Parathyroid adenoma (tissue), 2 donors: ENCODE data around the gene MTA2.

Experiments
- H2AFZ ChIP-seq: fragments of 300-600 bp; sonication (generic); one replicate; pipeline ENCODE4 v1.7.0; 2017; ENCODE audit warnings: antibody characterized with exemption, mild to moderate bottlenecking
- H3K27ac ChIP-seq: fragments of 300-600 bp; sonication (generic); one replicate; pipeline ENCODE4 v1.7.0; 2017
- H3K27me3 ChIP-seq: fragments of 300-600 bp; sonication (generic); one replicate; pipeline ENCODE4 v1.7.0; 2017; ENCODE audit warnings: low read length; ENCODE audit not compliant: control insufficient read depth, insufficient read depth
- H3K36me3 ChIP-seq: fragments of 300-600 bp; sonication (generic); one replicate; pipeline ENCODE4 v1.7.0; 2017; ENCODE audit warnings: low read length; ENCODE audit not compliant: control insufficient read depth, insufficient read depth
- H3K4me1 ChIP-seq: fragments of 300-600 bp; sonication (generic); one replicate; pipeline ENCODE4 v1.7.0; 2017; ENCODE audit warnings: control low read depth
- H3K4me2 ChIP-seq: fragments of 300-600 bp; sonication (generic); one replicate; pipeline ENCODE4 v1.7.0; 2017; ENCODE audit warnings: low read length
- H3K4me3 ChIP-seq: fragments of 300-600 bp; sonication (generic); one replicate; pipeline ENCODE4 v1.7.0; 2017; ENCODE audit warnings: low read depth, low read length
- H3K79me2 ChIP-seq: fragments of 300-600 bp; sonication (generic); one replicate; pipeline ENCODE4 v1.7.0; 2017; ENCODE audit warnings: control low read depth
- H3K9ac ChIP-seq: fragments of 300-600 bp; sonication (generic); one replicate; pipeline ENCODE4 v1.7.0; 2017; ENCODE audit warnings: mild to moderate bottlenecking
- H3K9me3 ChIP-seq: fragments of 300-600 bp; sonication (generic); one replicate; pipeline ENCODE4 v1.7.0; 2017; ENCODE audit warnings: low read length; ENCODE audit not compliant: control insufficient read depth
- CTCF ChIP-seq: fragments of 300-600 bp; sonication (generic); IDR thresholded peaks from one replicate; pipeline ENCODE4 v1.7.0; 2017; ENCODE audit warnings: antibody characterized with exemption, mild to moderate bottlenecking
- donor health status: primary hyperparathyroidism.

Gene MTA2

DNA sequence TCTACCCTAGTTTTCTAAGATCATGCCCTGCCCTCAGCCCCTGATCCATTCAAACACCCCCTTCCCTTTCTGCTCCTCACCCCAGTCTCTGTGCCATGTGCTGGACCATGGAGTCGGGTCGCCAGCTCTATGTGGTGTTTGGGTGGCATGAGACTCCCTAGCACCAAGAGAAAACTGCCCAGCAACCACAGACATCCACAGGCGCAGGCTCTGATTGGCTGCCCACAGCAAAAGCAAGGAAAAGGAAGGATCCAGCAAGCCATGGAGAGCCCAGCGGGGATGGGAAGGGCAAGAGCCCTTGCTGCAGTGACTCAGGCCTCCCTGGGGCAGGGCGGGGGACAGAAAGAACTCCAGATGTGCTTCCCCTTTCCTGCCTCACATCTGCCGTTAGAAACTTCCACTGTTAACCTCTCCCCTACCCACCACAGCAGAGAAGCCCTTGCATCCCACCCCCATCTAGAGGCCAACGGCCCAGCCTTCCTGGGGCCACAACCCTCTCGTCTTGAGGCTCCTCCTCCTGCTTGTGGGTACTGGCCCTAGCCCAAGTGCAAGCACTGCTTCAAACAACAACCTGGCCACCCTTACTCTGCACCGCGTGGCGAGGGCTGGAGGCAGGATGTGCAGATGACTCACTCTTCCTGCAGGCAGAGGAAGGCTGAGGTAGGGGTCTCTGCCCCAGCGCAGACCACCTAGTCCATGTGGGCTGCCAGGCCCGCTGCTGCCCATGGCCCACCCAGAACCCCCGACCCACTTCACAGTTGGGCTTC lies 45.4 kb downstream of the MTA2 start:
- Histone ChIP-seq H2AFZ (peak overlapping the region; percentile 47), H3K9ac (no peak overlapping the region)

DNA sequence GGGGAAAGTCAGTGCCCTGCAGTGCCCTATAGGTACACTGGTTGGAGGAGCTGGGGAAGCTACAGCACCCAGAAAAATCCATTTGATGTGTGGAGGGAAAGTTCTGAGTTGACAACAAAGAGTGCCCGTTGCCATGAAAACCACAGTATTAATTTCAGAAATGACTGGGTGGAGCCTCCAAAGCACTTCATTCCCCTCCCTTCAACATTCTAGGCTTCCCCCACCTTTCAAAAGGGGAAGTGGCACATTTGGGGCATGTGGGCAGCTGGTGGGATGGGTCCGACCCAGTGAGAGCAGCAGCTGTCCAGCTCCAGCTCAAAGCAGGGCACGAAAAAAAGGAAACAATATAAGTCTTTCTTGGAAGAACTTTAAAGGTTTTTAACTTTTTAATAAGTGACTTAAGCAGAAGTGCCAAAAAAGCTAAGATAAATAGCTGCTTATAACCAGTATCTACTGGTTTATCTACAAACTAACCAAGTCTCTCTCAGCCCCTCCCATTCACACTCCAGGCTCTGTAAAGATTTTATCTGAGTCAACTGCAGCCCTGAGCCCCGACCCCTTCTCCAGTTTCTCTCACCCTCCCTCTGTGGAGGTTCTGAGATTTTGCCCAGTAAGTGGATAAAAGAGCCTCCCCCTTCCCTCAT lies 46.1 kb downstream of the MTA2 start:
- H3K9me3 ChIP-seq, result no peaks in the 10 kb centered on the region
- H3K79me2 ChIP-seq, result no peaks in the 10 kb centered on the region
- no peaks in the 10 kb centered on the region for H3K36me3 ChIP-seq
- H2AFZ ChIP-seq, result peak overlapping the region; percentile 47
- H3K4me3 ChIP-seq, result peak overlapping the region; percentile 27
- peak overlapping the region; percentile 68 for H3K4me2 ChIP-seq
- peaks cover 44% of the 10 kb centered on the region for H3K4me1 ChIP-seq
- no peak overlapping the region for H3K9ac ChIP-seq
- no peaks in the 10 kb centered on the region for H3K27me3 ChIP-seq
- H3K27ac ChIP-seq, result peak overlapping the region; percentile 98
- TF ChIP-seq CTCF, result no peak

More for the DNA sequence above, 45.4 kb downstream of the MTA2 start:
- Histone ChIP-seq H3K79me2 (no peaks in the 10 kb centered on the region), H3K36me3 (no peaks in the 10 kb centered on the region), H3K9me3 (no peaks in the 10 kb centered on the region), H3K27ac (peak overlapping the region; percentile 98), H3K4me1 (peaks cover 47% of the 10 kb centered on the region), H3K4me2 (peak overlapping the region; percentile 68), H3K4me3 (peak overlapping the region; percentile 27), H3K27me3 (no peaks in the 10 kb centered on the region)
- no peak for TF ChIP-seq CTCF

GRCh38 chr11:62554387-62555167 lies 47.1 kb downstream of the MTA2 start:
- Histone ChIP-seq H3K9ac (no peak overlapping the region), H3K27me3 (no peaks in the 10 kb centered on the region), H3K4me2 (peak overlapping the region; percentile 35), H3K4me1 (peaks cover 44% of the 10 kb centered on the region), H3K9me3 (no peaks in the 10 kb centered on the region), H3K4me3 (no peak overlapping the region), H2AFZ (no peak overlapping the region), H3K27ac (peak overlapping the region; percentile 98), H3K36me3 (no peaks in the 10 kb centered on the region), H3K79me2 (no peaks in the 10 kb centered on the region)
- TF ChIP-seq CTCF, result no peak

DNA sequence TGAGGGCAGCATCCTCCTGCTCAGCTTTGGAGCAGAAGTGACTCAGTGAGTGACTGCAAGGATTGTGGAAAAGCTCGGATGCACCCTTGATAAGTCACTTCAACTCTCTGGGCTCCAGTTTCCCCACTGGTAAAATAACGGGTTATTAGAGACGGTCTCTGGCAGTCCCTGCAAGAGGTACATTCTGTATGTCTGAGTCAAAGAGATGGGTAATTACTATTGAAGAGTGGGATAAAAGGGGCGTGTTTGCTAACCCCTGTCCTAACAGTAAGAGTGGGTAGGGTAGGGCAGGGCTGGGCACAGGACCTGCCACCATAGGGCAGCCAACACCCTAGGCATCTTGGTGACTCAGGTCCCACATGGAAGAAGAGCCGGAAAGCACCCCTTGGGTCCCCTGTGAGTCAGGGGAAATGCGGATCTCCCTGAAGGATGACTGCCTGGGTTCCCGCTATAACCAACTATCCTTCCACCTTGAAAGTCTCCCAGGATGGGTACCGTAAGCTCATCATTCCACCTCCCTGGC lies 47.8 kb downstream of the MTA2 start:
- no peak overlapping the region for H3K9ac ChIP-seq
- H3K4me3 ChIP-seq, result no peak overlapping the region
- H3K36me3 ChIP-seq, result no peaks in the 10 kb centered on the region
- no peaks in the 10 kb centered on the region for H3K27me3 ChIP-seq
- peak overlapping the region; percentile 84 for H2AFZ ChIP-seq
- peak overlapping the region; percentile 57 for H3K4me2 ChIP-seq
- peaks cover 44% of the 10 kb centered on the region for H3K4me1 ChIP-seq
- H3K79me2 ChIP-seq, result no peaks in the 10 kb centered on the region
- no peak for TF ChIP-seq CTCF
- H3K27ac ChIP-seq, result peak overlapping the region; percentile 98
- H3K9me3 ChIP-seq, result no peaks in the 10 kb centered on the region
